Stimulated activated CD4-positive, alpha-beta T cell treated with anti-CD3 and anti-CD28 coated beads, Interleukin-1b, Interleukin-23, amount 100 ng/mL, for 24 hours (primary cell): ENCODE data around the gene RAB15.

ENCODE experiments used
- DNase-seq, 4 experiments: peaks; one replicate each; pipeline ENCODE4 v3.0.0-alpha.2; 2020; ENCODE audit warnings: low read depth in 4 of 4, low spot score in 1 of 4

Gene RAB15

GRCh38 chr14:64956697-64957406 is 15.3 kb downstream of the RAB15 start:
- DNase-seq: no peak

GRCh38 chr14:64955297-64955696 is 16.8 kb downstream of the RAB15 start:
- DNase-seq: no peak

- DNase-seq: no peak
These were observed 17.5 kb downstream of the RAB15 start for GRCh38 chr14:64954491-64955240.

- no peak for DNase-seq
These were observed 18.5 kb downstream of the RAB15 start for GRCh38 chr14:64953661-64954060.

- no peak for DNase-seq
These were observed 18.9 kb downstream of the RAB15 start for GRCh38 chr14:64953310-64953654.

- DNase-seq: no peak
These were observed 19.4 kb downstream of the RAB15 start for GRCh38 chr14:64952598-64953309.

- DNase-seq: no peak
These were observed 20.4 kb downstream of the RAB15 start for GRCh38 chr14:64951724-64952123.

GRCh38 chr14:64951291-64951690 is 20.8 kb downstream of the RAB15 start:
- no peak for DNase-seq

GRCh38 chr14:64950889-64951288 is 21.2 kb downstream of the RAB15 start:
- DNase-seq: no peak

- no peak for DNase-seq
These were observed 23.4 kb downstream of the RAB15 start for GRCh38 chr14:64948612-64949210.

GRCh38 chr14:64947710-64948611 is 24.2 kb downstream of the RAB15 start:
- no peak for DNase-seq

- DNase-seq: no peak
These were observed 25.7 kb downstream of the RAB15 start for GRCh38 chr14:64946310-64947045.

- DNase-seq: no peak
These were observed 26.5 kb downstream of the RAB15 start for GRCh38 chr14:64945431-64946178.

- DNase-seq: no peak
These were observed 27.3 kb downstream of the RAB15 start for GRCh38 chr14:64944861-64945260.

- no peak for DNase-seq
These were observed 28.1 kb downstream of the RAB15 start for GRCh38 chr14:64944041-64944440.

- DNase-seq: no peak
These were observed 28.6 kb downstream of the RAB15 start for GRCh38 chr14:64943556-64943955.

- DNase-seq: no peak
These were observed 29.5 kb downstream of the RAB15 start, which contains the start of gene GPX2 for GRCh38 chr14:64942531-64943111. Gene GPX2 (minus strand): TSS chr14:64942745. CDS start chr14:64942726, 19 bp downstream.

GRCh38 chr14:64940336-64940910 is 31.7 kb downstream of the RAB15 start:
- no peak for DNase-seq

GRCh38 chr14:64939817-64940190 is 32.3 kb downstream of the RAB15 start:
- no peak for DNase-seq
